ENCODE data around the gene SETDB2.

Gene SETDB2

GRCh38 chr13:49532593-49532992 is 88.5 kb downstream of the SETDB2 start:
- DNase-seq (ENCODE audit: low read depth), result no peak
- no peak overlapping the region for H3K4me3 ChIP-seq (ENCODE audit: control insufficient read depth, low read depth, low read length)
- no peak for TF ChIP-seq CTCF (conservative IDR thresholded peaks at IDR 0.05; ENCODE audit: control insufficient read depth, insufficient read depth, low read depth, low read length)

DNA sequence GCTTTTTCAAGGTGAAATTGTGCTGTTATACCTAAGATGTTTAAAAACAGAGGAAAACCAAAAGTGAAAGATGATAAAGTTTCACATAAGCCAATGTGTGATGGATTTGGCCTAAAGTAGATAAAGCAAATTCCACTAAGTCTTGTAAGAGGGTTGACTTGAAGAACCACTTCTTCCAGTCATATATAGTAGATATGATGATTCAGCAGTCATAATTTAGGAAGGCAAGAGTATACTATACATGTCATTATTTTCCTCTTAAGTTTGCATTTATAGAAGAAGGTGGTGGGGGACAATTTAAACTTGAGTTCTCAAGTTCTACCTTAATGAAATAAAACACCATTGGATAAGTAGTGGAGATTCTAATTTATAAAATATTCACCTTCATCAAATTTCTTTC is 88.9 kb downstream of the SETDB2 start:
- no peak for TF ChIP-seq CTCF (conservative IDR thresholded peaks at IDR 0.05; ENCODE audit: control insufficient read depth, insufficient read depth, low read depth, low read length)
- DNase-seq (ENCODE audit: low read depth), result no peak
- H3K4me3 ChIP-seq (ENCODE audit: control insufficient read depth, low read depth, low read length), result no peak overlapping the region

DNA sequence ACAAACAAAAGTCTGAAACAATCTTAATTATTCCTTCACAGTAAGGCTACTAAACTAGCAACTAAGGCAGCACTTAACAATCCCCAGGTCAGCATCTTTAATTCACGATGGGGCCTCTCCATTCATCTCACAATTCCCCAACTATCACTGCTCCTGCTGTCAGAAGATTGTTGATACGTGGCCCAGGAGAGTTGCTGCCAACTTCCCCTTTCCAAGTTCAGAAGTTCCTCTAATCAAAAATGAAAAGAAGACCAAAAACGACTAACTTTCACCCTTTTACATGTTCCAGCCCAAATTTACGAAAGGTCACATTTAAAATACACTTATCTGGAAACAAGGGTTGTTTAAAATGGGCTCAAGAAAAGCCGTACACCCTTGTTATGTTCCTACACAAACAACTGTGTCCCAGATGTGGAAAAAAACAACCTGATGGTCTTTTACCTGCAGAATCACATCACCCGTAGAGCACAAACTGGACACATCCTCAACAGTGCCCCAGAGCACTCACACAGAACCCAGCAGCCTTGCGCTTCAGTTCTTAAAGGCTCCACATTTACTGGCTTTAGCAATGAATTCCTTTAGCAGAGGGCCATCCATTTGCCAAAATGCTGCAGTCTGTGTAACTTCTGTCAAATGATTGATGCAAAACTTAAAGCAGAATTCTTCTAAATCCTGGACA is 89.7 kb downstream of the SETDB2 start:
- no peak overlapping the region for H3K4me3 ChIP-seq (ENCODE audit: control insufficient read depth, low read depth, low read length)
- TF ChIP-seq CTCF (conservative IDR thresholded peaks at IDR 0.05; ENCODE audit: control insufficient read depth, insufficient read depth, low read depth, low read length), result no peak
- no peak for DNase-seq (ENCODE audit: low read depth)

DNA sequence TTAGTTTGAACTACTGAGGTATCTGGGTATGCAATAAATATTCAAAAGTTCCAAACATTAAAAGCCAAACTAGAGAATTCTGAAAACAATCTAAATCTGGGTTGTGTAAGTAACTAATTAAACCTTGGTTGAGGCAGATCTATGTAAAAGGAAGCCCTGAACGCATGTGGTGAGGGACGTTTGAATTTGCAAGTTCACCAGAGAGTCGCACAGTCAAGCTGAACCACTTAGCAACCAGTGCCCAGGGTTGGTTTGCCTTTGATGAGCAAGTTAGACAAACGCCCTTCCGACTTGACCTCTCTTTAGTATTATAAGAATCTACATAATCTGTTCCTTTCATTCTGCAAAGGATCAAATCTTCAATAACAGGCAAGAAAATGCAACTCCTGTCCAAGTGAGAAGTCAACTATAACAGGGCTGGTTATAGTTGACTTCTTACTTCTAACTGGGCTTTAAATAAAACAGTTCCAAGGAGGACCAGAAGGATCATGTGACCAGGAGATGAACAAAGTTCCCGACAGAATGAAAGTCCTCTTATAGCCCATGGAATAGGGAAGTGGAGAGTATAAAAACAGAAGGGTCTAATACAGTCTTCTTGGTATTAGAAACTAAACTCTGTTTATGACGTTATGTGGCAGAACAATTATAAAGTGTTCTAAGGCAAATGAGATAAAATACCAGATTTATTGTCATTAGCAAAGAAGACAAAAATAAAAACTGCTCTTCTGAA is 92.2 kb downstream of the SETDB2 start:
- DNase-seq (ENCODE audit: low read depth), result no peak
- TF ChIP-seq CTCF (conservative IDR thresholded peaks at IDR 0.05; ENCODE audit: control insufficient read depth, insufficient read depth, low read depth, low read length), result no peak
- no peak overlapping the region for H3K4me3 ChIP-seq (ENCODE audit: control insufficient read depth, low read depth, low read length)

DNA sequence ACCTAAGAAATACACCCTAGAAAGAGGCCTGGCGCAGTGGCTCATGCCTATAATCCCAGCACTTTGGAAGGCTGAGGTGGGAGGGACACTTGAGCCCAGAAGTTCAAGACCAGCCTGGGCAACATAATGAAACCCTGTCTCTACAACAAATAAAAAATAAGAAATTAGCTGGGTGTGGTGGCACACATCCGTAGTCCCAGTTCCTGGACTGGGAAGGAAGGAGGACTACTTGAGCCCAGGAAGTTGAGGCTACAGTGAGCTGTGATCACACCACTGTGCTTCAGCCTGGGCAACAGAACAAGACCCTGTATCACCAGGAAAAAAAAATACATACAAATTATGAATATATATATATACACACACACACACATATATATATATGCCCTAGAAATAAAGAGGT is 94.3 kb downstream of the SETDB2 start:
- H3K4me3 ChIP-seq (ENCODE audit: control insufficient read depth, low read depth, low read length), result no peak overlapping the region
- TF ChIP-seq CTCF (conservative IDR thresholded peaks at IDR 0.05; ENCODE audit: control insufficient read depth, insufficient read depth, low read depth, low read length), result no peak

DNA sequence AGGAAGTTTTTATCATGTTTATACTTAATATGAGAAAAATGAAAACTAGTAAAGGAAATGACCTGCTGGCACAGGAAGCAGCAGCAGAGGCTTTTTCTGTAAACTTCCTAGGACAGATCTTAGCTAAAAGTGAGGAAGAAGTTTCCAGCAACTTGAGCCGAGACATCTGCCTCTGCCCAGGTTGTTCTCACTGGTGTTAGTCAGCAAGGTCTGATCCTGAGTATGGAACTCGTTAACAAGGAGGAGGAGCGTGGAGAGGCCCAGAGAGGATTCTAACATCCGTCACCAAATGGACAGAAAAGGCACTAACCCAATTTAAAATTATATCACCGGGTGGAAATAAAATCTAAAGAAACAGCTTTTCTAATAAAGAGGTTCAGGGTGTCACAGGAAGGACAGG is 95.2 kb downstream of the SETDB2 start:
- TF ChIP-seq CTCF (conservative IDR thresholded peaks at IDR 0.05; ENCODE audit: control insufficient read depth, insufficient read depth, low read depth, low read length), result no peak
- peak; percentile 15 for DNase-seq (ENCODE audit: low read depth)
- H3K4me3 ChIP-seq (ENCODE audit: control insufficient read depth, low read depth, low read length), result no peak overlapping the region

More for the DNA sequence above, 94.3 kb downstream of the SETDB2 start:
- no peak for DNase-seq (ENCODE audit: low read depth)

All from fibroblast of mammary gland (primary cell).